EH (cell line): Measurements from ENCODE around the gene FETUB.
"Not testable (repeated sequence)": the region's sequence is repeated elsewhere in the genome, so short reads cannot be mapped to it uniquely, and the experiment has no call there.

Source experiments
- DNase-seq: peaks from one replicate; pipeline ENCODE4 v3.0.0-alpha.2; 2015; ENCODE audit warnings: low read depth

The FETUB gene

DNA sequence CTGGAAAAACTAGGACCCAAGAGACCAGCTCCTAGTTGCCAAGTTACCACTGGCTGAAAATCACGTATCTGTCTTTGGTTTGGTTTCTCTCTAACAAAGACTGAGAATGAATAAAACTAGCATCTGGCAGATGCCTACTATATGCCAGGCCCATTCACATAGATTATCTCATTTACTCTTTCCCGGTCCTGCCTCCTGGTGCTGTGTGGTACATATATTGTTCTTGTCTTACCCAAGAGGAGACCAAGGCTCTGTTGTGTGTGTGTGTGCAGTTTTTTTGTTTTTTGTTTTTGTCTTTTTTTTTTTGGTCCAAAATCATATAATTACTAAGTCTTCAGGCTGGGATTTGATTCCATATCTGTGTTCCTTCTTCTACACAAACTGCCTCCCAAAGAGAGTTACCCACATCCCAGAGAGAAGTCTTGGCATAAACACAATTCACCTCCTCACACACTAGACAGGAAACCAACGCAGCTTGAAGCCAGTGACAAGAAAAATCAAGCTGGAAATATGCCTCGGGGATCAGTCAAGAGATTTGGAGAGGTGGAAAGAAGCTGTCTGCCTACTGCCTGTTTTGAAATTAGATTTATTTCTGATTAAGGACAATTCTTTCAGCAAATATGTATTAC, 26.4 kb upstream of the FETUB start:
- DNase-seq = no peak

DNA sequence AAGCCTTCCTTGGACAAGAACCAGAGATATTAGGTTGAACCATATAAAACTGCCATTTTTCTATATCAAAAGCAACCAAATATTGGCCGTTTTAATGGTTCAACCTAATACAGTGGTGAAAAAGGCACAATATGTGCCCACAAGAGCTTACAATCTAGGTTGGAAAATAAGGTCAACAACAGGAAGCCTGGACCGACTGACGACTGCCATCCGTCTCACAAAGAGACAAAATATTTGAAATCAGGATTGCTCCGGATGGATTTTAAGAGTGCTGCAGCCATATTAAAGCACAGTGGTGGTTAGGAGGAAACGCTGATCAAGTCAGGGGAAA, 26.0 kb upstream of the FETUB start:
- no peak for DNase-seq

DNA sequence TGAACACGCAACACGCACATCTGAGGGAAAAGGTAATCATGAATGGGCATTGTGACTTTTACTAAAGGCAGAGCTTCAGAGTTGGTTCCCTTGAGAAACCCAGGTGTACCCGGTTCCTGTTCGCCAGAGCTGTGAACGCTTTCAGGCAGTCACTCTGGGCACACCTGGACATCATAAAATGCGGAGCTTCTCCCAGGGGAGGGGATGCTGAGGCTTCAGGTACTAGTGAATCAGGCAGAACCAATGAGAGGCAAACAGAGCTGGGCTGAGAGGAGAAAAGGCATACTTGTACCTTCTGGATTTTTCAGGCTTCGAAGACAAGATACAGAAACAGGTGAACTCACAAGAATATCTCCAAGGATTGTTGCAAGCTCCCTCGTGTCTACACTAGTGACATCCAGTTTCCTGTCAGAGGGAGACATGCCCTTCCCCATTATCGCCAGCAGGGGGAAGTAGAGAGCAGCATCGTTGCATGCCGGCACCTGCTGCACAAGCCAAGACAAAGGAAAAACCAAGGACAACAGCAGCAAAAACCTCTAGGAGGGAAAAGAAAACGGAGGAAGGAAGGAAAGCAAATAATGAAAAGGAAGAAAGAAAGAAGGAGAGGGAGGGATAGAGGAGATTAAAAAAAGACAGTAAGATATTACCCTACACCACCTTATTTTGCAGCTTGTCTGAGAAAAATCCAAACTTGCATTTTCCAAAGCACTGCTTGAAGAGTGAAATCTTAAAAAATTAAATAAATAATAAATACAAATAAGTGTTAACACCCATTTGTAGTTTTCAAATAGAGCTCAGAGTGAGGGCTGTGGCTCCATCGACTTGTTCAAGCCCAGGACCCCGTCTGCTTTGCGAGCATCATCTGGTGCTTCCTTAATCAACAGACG, 25.4 kb upstream of the FETUB start:
- peak; percentile 74 for DNase-seq

DNA sequence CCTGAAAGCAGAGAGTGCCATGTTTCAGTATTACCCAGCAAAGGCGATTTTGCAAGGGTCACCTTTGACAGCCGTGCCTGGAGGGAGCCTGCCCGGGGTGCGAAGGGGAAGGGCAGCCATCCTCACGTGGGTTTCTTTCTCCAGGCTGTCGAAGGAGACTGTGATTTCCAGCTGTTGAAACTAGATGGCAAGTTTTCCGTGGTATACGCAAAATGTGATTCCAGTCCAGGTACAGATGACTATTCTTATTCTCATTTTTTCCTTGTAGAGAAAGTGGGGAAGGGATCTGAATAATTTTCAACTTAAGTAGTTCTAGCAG, 23.9 kb upstream of the FETUB start:
- no peak for DNase-seq

DNA sequence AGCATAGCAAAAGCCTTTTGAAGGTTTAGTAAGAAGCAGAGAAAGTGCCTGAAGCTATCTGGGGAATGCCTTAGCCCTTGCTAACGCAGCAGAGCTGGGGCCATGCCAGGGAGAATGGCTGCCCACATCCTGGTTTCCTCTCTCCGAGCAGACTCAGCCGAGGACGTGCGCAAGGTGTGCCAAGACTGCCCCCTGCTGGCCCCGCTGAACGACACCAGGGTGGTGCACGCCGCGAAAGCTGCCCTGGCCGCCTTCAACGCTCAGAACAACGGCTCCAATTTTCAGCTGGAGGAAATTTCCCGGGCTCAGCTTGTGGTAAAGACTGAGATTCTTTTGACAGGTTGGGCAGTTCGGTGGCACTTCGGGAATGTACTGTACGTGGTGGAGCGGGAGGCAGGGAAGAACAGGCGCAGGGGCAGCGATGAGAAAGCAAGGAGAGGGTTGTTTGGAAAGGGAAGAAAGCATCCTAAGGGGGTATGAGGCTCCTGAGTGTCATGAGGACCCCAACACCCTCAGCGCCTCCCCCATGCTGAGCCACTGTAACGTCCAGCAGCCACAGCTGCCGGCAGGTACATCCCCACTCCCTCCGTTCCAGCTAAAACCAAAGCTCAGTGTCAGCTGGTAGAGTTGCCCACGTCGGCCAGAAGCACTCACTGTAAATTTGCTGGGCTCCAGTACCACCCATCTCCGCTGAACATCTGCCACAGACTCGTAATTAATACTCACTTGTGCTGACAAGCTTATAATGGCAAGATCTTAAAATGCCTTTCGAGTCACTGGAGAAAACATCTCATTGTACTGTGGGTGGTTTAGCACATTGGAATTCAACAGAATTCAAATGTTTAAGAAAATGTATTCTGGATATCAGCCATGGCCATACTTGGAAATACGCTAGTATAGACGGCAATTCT, 22.9 kb upstream of the FETUB start:
- DNase-seq = peak; percentile 99

DNA sequence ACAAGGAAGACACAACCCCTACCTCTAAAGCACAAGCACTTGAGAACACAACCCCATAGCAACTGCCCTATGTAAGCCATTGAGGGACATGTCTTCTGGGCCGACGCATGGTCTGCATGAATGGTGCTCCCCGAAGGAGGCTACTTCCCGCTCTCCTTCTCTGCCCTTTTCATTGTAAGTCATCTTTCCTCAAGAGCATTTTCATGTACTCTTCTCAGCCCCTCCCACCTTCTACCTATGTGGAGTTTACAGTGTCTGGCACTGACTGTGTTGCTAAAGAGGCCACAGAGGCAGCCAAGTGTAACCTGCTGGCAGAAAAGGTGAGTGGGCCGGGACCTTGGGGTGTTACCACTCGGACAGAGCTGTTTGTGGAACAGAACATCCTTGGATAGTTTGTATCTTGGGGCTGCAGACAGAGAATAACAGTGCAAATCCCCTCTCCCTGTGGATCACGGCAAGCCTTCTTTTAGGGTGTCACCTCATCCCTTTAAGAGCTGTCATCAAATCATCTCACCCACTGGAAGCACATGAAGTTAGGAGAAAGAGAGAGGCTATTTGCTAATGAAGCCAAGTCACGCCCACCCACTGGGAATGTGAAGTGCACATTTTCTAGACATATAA, 21.8 kb upstream of the FETUB start:
- no peak for DNase-seq

DNA sequence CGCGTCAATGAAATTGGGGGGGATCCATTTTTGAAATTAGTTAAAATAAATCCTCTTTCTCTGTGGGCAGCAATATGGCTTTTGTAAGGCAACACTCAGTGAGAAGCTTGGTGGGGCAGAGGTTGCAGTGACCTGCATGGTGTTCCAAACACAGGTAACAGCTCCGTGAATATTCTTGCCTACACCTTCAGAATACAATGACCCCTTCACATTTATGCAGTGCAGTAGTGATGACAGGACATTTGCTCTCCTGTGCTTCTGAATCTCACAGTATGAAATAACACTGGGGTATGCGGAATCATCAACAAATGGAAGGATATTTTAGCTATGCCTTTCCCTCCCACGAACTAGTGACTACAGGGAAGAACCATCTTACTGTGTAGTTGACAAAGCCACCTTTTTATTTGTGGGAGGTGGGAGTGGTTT, 20.4 kb upstream of the FETUB start:
- DNase-seq = no peak

DNA sequence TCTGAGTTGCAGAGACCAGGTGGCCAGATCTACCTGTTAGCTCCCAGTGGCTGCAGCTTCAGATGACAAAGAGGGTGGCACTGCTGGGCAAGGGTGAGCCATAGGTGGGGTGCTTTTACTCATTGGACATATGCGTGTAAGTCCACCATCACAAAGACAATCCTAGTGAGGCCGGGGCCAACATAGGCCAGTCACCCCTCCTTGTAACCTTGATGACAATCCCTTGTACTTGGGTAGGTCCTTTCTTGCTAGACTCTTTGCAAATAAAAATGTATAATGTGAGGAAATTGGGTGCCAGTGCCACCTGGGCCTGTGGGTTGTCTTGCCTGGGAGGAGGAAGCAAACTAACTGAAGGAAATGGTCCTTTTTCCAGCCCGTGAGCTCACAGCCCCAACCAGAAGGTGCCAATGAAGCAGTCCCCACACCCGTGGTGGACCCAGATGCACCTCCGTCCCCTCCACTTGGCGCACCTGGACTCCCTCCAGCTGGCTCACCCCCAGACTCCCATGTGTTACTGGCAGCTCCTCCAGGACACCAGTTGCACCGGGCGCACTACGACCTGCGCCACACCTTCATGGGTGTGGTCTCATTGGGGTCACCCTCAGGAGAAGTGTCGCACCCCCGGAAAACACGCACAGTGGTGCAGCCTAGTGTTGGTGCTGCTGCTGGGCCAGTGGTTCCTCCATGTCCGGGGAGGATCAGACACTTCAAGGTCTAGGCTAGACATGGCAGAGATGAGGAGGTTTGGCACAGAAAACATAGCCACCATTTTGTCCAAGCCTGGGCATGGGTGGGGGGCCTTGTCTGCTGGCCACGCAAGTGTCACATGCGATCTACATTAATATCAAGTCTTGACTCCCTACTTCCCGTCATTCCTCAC, 19.7 kb upstream of the FETUB start:
- no peak for DNase-seq

DNA sequence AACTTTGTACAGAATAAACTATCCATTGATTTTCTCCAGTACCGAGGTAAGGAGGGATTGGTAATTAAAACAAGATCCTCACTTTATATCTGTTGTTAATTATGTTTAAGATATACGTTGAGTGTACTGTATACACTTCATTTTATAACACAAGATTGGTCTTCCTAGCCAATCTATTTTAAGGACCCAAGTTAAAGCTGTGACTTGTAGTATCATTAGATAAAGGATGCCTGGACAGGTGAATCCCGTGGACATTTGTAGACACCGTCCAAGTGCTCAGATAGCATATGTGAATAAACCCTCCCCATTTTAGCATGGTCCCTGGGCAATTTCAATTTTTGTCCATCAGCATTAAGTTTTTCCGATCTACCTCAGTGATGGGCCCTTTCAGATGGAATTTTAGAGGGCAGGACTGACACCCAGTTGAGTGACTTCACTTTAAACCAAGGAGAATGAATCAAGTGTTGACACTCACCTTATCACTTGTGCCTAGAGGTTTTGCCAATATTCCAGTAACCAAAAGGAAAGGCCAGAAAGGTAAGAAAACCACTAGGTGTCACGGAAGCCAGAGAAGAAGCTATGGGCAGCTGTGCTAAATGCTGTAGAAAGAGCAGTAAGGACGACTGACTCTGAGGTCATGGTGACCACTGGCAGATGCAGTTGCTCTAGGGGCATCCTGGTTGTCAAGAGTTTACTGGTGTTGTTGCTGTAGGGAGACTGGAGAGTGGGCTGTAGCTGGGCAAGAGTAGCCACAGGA, 18.1 kb upstream of the FETUB start:
- DNase-seq = no peak

DNA sequence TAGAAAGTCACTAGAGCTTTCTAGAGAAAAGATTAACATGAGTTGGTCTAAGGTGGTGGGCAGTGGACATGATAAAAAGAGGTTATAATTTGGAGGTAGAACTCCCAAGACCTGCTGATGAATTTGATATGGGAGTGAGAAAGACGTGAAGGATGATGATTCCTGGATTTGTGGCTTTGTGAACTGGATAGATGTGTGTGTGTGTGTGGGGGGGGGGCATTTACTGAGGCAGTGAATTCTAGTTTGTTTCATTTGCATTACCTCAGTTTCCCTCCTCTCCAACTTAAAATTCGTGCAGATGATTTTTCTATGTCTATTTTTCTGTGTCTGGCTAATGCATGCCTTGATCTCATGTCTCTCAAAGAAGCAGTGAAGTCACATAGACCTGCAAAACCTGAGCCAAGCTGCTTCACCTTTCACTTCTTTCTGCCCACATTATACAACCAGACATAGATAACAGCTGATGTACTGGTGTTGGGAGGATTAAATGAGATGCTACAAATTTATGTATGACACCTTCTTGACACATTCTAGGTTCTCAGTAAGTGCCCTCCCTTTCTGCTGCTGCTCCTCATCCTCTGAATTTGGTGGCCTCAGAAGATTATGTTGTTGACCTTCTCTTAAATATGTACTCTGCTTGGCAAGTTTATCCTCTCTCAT, 17.4 kb upstream of the FETUB start:
- DNase-seq = no peak

DNA sequence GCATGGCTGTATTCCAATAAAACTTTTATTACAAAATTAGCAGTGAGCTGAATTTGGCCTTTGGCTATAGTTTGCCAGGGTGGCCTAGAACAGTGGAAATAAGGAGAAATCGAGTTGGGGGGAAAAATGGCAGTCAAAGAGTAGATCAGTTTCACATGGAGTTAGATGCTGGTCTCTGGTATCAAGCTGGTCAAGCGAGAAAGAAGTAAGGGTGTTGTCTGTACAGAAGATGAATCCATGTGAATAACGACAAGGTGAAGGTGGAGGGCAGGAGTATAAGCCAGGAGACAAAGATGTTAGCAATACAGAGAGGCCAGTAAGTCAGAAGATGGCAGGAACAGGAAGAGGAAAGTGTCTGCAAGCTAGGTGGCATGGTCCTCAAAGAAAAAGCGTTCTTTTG, 15.6 kb upstream of the FETUB start:
- DNase-seq = no peak

DNA sequence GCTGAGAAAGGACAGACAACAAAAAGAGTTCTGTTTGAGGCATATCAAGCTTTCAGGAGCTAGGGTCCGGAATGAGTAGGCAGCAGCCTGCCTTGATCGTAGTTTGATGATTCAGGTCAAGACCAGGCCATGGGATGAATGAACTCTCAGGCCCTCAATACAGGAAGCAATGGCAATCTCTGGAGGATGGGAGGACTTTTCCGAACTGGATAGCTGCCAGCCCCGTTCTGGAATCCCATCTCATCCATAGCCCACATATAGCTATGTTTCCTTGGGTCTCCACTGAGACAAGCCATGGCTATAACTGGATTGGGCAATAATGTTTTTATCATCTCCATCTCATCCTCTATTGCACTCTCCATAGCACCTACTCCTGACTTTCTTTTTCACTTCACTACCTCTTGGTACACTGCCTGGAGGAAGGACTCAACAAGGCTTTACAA, 14.6 kb upstream of the FETUB start:
- DNase-seq = no peak

DNA sequence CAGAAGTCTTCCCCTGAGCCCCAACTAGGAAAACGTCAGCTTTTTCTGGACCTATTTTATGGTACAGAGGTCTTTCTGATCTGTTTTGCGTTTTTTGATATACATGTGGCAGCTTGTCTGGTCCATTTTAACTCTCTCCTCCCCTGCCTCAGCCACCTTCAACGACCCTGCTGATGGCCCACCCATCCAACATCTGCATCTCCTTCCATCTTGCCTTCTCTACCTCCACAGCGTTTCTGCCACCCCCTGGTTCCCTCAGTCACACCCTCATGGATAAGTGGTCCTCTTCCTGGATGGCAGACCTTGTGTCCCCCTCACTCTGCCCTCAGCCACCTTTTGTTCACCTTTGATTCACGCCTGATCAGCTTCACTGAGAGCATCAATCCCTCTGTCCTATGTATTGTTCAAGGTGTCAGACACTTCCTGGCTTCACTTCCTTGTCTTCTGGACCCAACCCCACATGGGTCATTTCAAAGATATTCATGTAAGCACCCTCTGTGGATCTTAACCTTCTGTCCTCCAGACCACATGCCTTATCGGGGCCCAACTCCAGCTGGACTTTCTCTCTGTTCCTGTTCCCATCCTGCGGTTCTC, 13.8 kb upstream of the FETUB start:
- DNase-seq = no peak

DNA sequence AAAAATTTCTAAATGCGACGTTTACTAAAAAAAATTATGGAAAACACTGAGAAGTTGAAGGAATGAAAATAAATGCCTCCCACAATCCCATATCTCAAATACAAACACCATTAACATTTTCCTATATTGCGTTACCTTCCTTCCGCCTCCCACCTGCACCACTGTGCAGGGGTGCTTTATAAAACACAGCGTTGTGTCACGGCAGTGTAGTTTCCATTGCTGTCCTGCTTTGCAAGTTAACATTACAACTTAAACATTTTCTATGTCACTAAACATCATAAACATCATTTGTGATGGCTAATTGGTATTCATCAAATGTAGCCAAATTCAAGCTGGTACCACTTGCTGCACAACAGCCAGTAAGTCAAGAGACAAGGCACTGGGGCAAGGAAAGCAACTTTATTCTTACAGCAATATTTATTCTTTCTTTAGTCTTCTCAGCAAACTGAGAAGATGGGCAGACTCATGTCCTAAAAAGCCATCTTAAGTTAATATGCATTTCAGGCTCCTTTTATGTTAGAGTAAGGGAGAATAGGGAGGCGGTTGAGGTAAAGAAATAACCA, 12.3 kb upstream of the FETUB start:
- DNase-seq = no peak

DNA sequence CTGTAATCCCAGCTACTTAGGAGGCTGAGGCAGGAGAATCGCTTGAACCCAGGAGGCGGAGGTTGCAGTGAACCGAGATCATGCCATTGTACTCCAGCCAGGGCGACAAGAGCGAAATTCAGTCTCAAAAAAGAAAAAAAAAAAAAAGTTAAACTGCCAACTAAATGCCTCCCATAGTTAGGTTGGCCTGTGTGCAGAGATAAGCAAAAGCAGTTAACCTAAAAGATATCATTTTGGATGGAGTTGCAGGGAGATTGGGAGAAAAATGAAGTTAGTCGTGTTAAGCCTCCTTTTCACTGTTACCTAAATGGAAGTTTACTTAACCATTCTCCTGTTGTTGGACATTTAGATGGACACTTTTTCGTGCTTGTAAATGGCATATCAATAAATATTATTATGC, 11.4 kb upstream of the FETUB start:
- no peak for DNase-seq

DNA sequence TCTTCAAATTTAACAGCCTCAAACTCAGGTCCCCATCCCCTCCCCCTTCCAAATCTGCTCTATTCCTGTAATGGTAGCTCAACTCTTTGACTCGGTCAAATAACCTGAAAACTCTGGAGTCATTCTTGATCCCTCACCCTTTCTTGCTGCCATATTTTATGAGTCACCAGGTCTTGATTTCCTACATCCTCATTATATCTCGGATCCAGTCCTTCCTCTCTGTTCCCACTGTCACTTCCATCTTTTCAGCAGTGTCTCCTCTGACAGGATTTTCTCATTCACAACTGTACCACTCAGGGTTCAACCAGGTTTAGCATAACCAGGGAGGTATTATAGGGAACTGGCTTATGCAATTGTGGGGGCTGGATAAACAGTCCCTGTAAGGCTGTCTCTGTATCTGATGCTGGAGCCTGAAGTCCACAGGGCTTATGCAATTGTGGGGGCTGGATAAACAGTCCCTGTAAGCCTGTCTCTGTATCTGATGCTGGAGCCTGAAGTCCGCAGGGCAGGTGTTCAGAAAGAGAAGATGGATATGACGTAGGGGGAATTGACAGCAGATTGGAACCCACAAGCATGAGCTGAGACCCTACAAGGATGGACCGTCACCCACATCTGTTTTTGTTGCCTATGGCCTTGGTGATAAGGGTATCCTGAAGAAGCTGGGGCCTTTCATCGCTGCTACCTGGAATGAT, 9.1 kb upstream of the FETUB start:
- no peak for DNase-seq

DNA sequence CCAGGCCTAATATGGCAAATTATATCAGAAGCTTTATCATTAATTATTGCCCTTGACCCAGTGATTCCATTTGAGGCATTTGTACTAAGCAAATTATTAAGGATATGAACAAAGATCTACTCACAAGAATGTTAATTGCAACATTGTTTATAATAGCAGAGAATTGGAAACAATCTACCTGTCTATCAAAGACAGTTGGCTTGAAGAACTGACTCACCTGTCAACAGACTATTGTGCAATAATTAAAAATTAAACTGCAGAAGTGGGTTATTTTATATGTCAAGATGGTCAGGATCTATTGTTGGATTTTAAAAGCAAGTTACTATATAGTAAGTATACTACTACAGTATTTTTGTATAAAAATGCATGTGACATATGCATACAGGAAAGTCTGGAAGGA, 6.7 kb upstream of the FETUB start:
- no peak for DNase-seq

DNA sequence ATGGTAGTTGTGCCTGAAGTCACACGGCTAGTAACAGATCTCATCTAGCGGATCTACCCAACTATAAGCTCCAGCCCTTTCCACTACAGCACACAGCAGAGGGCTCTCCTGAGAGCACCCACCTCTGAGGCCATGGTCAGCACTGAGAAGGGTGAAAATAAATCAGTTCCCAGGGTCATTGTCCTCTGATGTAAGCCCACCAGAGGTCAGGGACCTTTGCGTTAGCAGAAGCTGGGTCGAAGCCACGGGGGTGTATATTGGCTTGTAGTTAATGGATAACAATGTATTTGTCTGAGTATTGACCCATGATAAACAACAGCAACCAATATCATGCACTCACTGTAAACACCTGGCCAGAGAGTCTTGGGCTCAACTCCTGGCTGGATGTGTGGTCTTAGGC, 6.0 kb upstream of the FETUB start:
- DNase-seq = not testable (repeated sequence)

DNA sequence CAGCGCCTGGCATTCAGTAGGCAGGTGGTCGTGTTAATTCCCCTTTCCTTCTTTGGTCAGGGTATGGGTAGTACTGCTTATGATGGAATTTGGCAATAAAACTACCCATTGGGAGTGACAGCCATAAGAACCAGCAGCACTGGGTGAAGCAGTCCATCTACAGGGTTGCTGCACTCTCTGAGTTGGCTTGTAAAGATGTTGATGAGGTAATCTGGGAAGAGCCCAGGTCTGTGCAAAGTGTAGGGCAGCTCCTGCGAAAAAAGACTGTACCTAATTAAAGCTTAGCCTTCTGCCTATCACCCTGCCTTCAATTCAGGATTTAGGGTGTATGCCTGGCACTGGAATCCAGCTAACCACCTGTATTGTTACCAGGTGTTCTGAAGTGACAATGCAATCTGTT, 4.7 kb upstream of the FETUB start:
- no peak for DNase-seq
